Neural cell (in vitro differentiated cells): ENCODE data around the gene CIT.

ENCODE experiments used
- MXI1 ChIP-seq: fragments of 450-650 bp; conservative IDR thresholded peaks from 2 replicates; pipeline ENCODE4 v1.6.1; 2014; ENCODE audit warnings: antibody characterized with exemption, mild to moderate bottlenecking; ENCODE audit not compliant: poor library complexity, severe bottlenecking
- SMC3 ChIP-seq: fragments of 450-650 bp; conservative IDR thresholded peaks from 2 replicates; pipeline ENCODE4 v1.6.1; 2014; ENCODE audit warnings: antibody characterized with exemption, mild to moderate bottlenecking, moderate library complexity; ENCODE audit not compliant: poor library complexity
- TF ChIP-seq, protein P1 (sequence below): fragments of 450-650 bp; IDR thresholded peaks from 2 replicates; pipeline ENCODE4 v1.5.1; 2014; ENCODE audit warnings: antibody characterized with exemption, mild to moderate bottlenecking, moderate library complexity; ENCODE audit not compliant: poor library complexity, severe bottlenecking

DNA sequence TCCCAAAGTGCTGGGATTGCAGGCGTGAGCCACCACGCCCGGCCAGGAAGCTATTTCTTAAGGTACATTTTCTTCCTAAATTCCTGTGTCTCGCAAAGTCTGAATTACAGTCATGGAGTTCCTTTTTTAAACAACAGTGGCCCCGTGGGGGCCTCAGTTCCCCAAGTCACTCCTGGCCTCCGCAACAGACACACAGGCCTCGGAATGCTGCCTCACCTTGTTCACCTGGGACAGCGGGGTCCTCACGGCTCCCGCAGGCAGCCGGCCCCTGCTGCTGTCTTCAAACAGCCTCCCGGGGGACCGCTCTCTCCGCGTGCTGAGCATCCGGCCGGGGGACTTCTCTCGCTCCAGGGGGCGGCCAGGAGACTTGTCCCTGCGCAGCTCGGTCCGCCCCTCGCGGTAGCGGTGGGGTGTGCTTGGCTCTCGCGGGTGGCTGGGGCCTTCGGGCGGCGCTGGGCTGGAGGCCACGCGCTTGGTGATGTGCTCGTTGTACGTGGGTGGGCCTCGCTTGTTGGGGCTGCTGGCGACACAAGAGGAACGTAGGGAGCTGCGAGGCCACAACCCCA lies 187.1 kb downstream of the CIT start:
- TF ChIP-seq MXI1: no peak
- TF ChIP-seq SMC3: no peak
- TF ChIP-seq, protein P1, sequence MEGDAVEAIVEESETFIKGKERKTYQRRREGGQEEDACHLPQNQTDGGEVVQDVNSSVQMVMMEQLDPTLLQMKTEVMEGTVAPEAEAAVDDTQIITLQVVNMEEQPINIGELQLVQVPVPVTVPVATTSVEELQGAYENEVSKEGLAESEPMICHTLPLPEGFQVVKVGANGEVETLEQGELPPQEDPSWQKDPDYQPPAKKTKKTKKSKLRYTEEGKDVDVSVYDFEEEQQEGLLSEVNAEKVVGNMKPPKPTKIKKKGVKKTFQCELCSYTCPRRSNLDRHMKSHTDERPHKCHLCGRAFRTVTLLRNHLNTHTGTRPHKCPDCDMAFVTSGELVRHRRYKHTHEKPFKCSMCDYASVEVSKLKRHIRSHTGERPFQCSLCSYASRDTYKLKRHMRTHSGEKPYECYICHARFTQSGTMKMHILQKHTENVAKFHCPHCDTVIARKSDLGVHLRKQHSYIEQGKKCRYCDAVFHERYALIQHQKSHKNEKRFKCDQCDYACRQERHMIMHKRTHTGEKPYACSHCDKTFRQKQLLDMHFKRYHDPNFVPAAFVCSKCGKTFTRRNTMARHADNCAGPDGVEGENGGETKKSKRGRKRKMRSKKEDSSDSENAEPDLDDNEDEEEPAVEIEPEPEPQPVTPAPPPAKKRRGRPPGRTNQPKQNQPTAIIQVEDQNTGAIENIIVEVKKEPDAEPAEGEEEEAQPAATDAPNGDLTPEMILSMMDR: no peak
